Lower leg skin (tissue), 4 donors: ENCODE results near the gene ADAMTSL2. TPM values are rescaled to one million over a fixed set of nuclear protein-coding genes. Genes with fewer than 3 reads are reported as not detected.

Source experiments
- DNase-seq, 2 donors: peaks; one replicate each; pipeline ENCODE4 v3.0.0-alpha.2; 2019; ENCODE audit warnings: low spot score in 2 of 2
- H3K4me3 ChIP-seq: fragments of 200-600 bp; sonication (generic); 2 replicates; pipeline ENCODE4 v1.5.1; 2017; ENCODE audit warnings: mild to moderate bottlenecking, low read depth; ENCODE audit not compliant: poor library complexity, severe bottlenecking
- POLR2A ChIP-seq, 2 donors: fragments of 450-650 bp; IDR thresholded peaks; one replicate each; pipeline ENCODE4 v1.6.1; 2016 to 2017; ENCODE audit warnings: antibody characterized with exemption in 2 of 2, mild to moderate bottlenecking in 1 of 2, moderate library complexity in 1 of 2
- WGBS, 2 donors: methylation state at CpG; one replicate each; pipeline ENCODE4 v1.1.5; 2018; 5-methylcytosine and 5-hydroxymethylcytosine counted together
- intact Hi-C: fragments of 100-400 bp; cut with DNase I; formaldehyde crosslinking; loops from one replicate; pipeline ENCODE4 v1.15.0; 2023; ENCODE audit warnings: low total_unique reads
- total RNA-seq, 4 donors: library from RNA; depleted of rRNA; stranded (reverse); fragments of >200 nt; gene quantifications; one replicate each; pipeline ENCODE4 v1.1.0, GENCODE V29; 2016
- TF ChIP-seq, protein P1 (sequence below), 3 donors: fragments of 450-650 bp; IDR thresholded peaks; one replicate each; pipeline ENCODE4 v1.5.1; 2016; ENCODE audit warnings: antibody characterized with exemption in 3 of 3, mild to moderate bottlenecking in 3 of 3, moderate library complexity in 2 of 3

The ADAMTSL2 gene
- total RNA-seq, 4 donors from 2014 or later, result 0.08 to 1.5 (median 0.32) TPM; not detected in 1

- no peak for DNase-seq
- no peak overlapping the region for H3K4me3 ChIP-seq
- 83 to 87% methylated on average over 8 of the region's 8 CpGs for WGBS, 2 donors
- intact Hi-C loops, result no loop called here
- no peak for TF ChIP-seq POLR2A (IDR thresholded peaks at IDR 0.05)
- TF ChIP-seq, protein P1, sequence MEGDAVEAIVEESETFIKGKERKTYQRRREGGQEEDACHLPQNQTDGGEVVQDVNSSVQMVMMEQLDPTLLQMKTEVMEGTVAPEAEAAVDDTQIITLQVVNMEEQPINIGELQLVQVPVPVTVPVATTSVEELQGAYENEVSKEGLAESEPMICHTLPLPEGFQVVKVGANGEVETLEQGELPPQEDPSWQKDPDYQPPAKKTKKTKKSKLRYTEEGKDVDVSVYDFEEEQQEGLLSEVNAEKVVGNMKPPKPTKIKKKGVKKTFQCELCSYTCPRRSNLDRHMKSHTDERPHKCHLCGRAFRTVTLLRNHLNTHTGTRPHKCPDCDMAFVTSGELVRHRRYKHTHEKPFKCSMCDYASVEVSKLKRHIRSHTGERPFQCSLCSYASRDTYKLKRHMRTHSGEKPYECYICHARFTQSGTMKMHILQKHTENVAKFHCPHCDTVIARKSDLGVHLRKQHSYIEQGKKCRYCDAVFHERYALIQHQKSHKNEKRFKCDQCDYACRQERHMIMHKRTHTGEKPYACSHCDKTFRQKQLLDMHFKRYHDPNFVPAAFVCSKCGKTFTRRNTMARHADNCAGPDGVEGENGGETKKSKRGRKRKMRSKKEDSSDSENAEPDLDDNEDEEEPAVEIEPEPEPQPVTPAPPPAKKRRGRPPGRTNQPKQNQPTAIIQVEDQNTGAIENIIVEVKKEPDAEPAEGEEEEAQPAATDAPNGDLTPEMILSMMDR (IDR thresholded peaks at IDR 0.05), result no peak
Observed at GRCh38 chr9:133595910-133596309, 61.4 kb downstream of the ADAMTSL2 start.

GRCh38 chr9:133597316-133597957 is 62.9 kb downstream of the ADAMTSL2 start:
- H3K4me3 ChIP-seq, result no peak overlapping the region
- WGBS, 2 donors, result 79 to 85% methylated on average over 7 of the region's 7 CpGs
- TF ChIP-seq, protein P1 (IDR thresholded peaks at IDR 0.05), result no peak
- no peak for TF ChIP-seq POLR2A (IDR thresholded peaks at IDR 0.05)
- intact Hi-C loops, result no loop called here
- no peak for DNase-seq

DNA sequence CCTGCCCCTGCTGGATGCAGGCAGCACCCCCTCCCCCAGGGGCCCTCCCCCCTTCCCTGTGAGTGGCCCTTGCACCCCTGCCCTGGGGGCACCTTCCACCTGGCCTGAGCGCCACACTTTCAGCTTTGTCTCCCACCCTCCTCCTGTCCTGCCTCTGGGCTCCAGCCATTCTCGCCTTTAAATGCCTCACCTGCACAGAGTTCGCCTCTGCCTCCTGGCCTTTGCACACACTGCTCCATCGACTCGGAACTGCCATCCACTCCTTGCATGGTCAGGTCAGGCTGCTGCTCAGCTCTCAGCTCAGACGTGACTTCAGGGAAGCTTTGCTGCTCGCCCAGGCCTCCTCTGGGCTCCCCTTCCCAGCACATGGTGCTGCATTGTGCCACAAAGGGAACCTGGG is 64.5 kb downstream of the ADAMTSL2 start:
- intact Hi-C loops, result no loop called here
- no peak overlapping the region for H3K4me3 ChIP-seq
- DNase-seq, result no peak
- no peak for TF ChIP-seq POLR2A (IDR thresholded peaks at IDR 0.05)
- TF ChIP-seq, protein P1 (IDR thresholded peaks at IDR 0.05), result no peak
- WGBS, 2 donors, result 71 to 93% methylated on average over 7 of the region's 7 CpGs

GRCh38 chr9:133599470-133600173 is 65.1 kb downstream of the ADAMTSL2 start:
- TF ChIP-seq, protein P1 (IDR thresholded peaks at IDR 0.05), result no peak
- TF ChIP-seq POLR2A (IDR thresholded peaks at IDR 0.05), result no peak
- WGBS, 2 donors, result 91 to 96% methylated on average over 6 of the region's 6 CpGs

DNA sequence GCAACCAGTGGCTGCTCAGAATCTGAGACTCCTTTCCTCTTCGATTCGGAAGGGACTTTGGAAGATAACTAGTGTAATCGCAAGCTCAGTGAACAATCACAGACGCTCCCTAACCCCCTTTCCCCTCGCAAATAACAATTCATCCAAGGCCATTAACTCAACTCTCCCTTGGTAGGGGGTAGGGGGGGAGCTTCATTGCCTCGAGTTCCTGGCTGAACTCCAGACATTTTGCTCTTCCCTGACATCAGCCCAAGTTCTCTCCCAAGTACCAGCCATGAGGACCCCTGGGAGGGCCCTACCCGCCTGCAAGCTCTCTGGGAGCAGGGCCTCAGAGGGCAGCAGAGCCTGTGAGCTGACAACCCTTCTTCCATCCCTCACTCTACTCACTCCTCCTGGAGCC is 66.2 kb downstream of the ADAMTSL2 start:
- WGBS, 2 donors, result 64 to 67% methylated on average over 7 of the region's 7 CpGs

More at GRCh38 chr9:133599470-133600173, 65.1 kb downstream of the ADAMTSL2 start:
- intact Hi-C loops, result no loop called here
- H3K4me3 ChIP-seq, result no peak overlapping the region
- DNase-seq, result no peak

More for the DNA sequence above, 66.2 kb downstream of the ADAMTSL2 start:
- H3K4me3 ChIP-seq, result no peak overlapping the region
- DNase-seq, result no peak
- TF ChIP-seq POLR2A (IDR thresholded peaks at IDR 0.05), result no peak
- TF ChIP-seq, protein P1 (IDR thresholded peaks at IDR 0.05), result no peak
- intact Hi-C loops, result no loop called here
